Keratinocyte (primary cell): ENCODE results near the gene HOXA10. TPM values are rescaled to one million over a fixed set of nuclear protein-coding genes. Genes with fewer than 3 reads are reported as not detected.

Experiments used
- DNase-seq: peaks from one replicate; pipeline ENCODE4 v3.0.0-alpha.2; 2011; ENCODE audit warnings: low read depth, missing footprints, low spot score
- FAIRE-seq: peaks from 2 replicates; lab custom pipeline; 2011; peaks lifted over from hg19 to GRCh38; lab: Jason Lieb, UNC
- H2AFZ ChIP-seq: 2 replicates; pipeline ENCODE4 v1.6.0; 2012; ENCODE audit warnings: low read length, control low read depth, inconsistent platforms; ENCODE audit not compliant: control insufficient read depth
- H3K27ac ChIP-seq: 2 replicates; pipeline ENCODE4 v1.5.1; 2011; ENCODE audit warnings: low read length; ENCODE audit not compliant: control insufficient read depth, insufficient read depth
- H3K27me3 ChIP-seq: 3 replicates; pipeline ENCODE4 v1.6.0; 2011; ENCODE audit warnings: low read length; ENCODE audit not compliant: control insufficient read depth, insufficient read depth; ENCODE audit errors: extremely low read depth
- H3K36me3 ChIP-seq, 2 experiments: 2 replicates in 1 of 2; 3 replicates in 1 of 2; pipeline ENCODE4 v1.5.1; 2011; ENCODE audit warnings: low read length in 2 of 2, mild to moderate bottlenecking in 1 of 2; ENCODE audit not compliant: control insufficient read depth in 2 of 2, insufficient read depth in 2 of 2; ENCODE audit errors: extremely low read depth in 1 of 2
- H3K4me1 ChIP-seq: 3 replicates; pipeline ENCODE4 v1.5.1; 2011; ENCODE audit warnings: low read length; ENCODE audit not compliant: control insufficient read depth, insufficient read depth; ENCODE audit errors: extremely low read depth
- H3K4me2 ChIP-seq: 3 replicates; pipeline ENCODE4 v1.6.0; 2011; ENCODE audit warnings: low read depth, low read length; ENCODE audit not compliant: control insufficient read depth, insufficient read depth; ENCODE audit errors: extremely low read depth
- H3K4me3 ChIP-seq, 3 experiments: fragments of 200-600 bp in 1 of 3; sonication (generic) in 1 of 3; 2 replicates in 2 of 3; 3 replicates in 1 of 3; pipeline ENCODE4 v1.5.1; 2011 to 2016; ENCODE audit warnings: low read length in 3 of 3, mild to moderate bottlenecking in 3 of 3, control low read depth in 2 of 3, inconsistent platforms in 1 of 3, low read depth in 1 of 3, mixed read lengths in 1 of 3, mixed run types in 1 of 3, moderate library complexity in 1 of 3; ENCODE audit not compliant: control insufficient read depth in 2 of 3, insufficient read depth in 2 of 3; ENCODE audit errors: extremely low read depth in 1 of 3
- H3K79me2 ChIP-seq: 2 replicates; pipeline ENCODE4 v1.6.0; 2012; ENCODE audit warnings: low read length; ENCODE audit not compliant: control insufficient read depth, insufficient read depth
- H3K9ac ChIP-seq: 3 replicates; pipeline ENCODE4 v1.6.0; 2011; ENCODE audit warnings: low read length; ENCODE audit not compliant: control insufficient read depth, insufficient read depth; ENCODE audit errors: extremely low read depth
- H3K9me1 ChIP-seq: 3 replicates; pipeline ENCODE4 v1.6.0; 2011; ENCODE audit warnings: low read length; ENCODE audit not compliant: control insufficient read depth, insufficient read depth; ENCODE audit errors: extremely low read depth
- H3K9me3 ChIP-seq: 2 replicates; pipeline ENCODE4 v1.5.1; 2012; ENCODE audit warnings: low read depth, low read length; ENCODE audit not compliant: control insufficient read depth
- H4K20me1 ChIP-seq: 3 replicates; pipeline ENCODE4 v1.6.0; 2011; ENCODE audit warnings: low read length; ENCODE audit not compliant: control insufficient read depth, insufficient read depth; ENCODE audit errors: extremely low read depth
- EZH2 ChIP-seq: IDR thresholded peaks from one replicate; pipeline ENCODE4 v1.6.1; 2012; ENCODE audit warnings: inconsistent platforms, mild to moderate bottlenecking, low read length, moderate library complexity
- dilution Hi-C: fragments of 300-500 bp; cut with MboI; formaldehyde crosslinking; loops from one replicate; pipeline ENCODE4 v1.7.0; 2020; ENCODE audit warnings: low sequenced_read_pairs; ENCODE audit not compliant: extremely low pct_ligation_motif_present
- polyA plus RNA-seq, 5 experiments: library from polyadenylated mRNA; depleted of rRNA in 3 of 5; stranded (reverse) in 3 of 5; stranded (forward) in 1 of 5; unstranded in 1 of 5; fragments of >200 nt; gene quantifications; 1 replicate in 1 of 5; 2 replicates in 3 of 5; 3 replicates in 1 of 5; pipeline versions ENCODE4 v1.2.1 to v1.2.3, GENCODE V29; 2011 to 2012; ENCODE audit warnings: missing spikeins in 2 of 5, low read depth in 1 of 5, low replicate concordance in 1 of 5
- TF ChIP-seq, protein P1 (sequence below), 3 experiments: IDR thresholded peaks in 1 of 3; conservative IDR thresholded peaks in 1 of 3; optimal IDR thresholded peaks in 1 of 3; 2 replicates in 2 of 3; 3 replicates in 1 of 3; pipeline versions ENCODE3 to v1.5.1; 2011; ENCODE audit warnings: low read length in 3 of 3, mild to moderate bottlenecking in 3 of 3, moderate library complexity in 2 of 3, control low read depth in 1 of 3, inconsistent platforms in 1 of 3; ENCODE audit not compliant: insufficient read depth in 2 of 3; ENCODE audit errors: extremely low read depth in 1 of 3

Gene HOXA10
- polyA plus RNA-seq, 1 donor (not counting 4 experiments of a cell fraction or from before 2014, with no cell fraction given) = 2.4 TPM

DNA sequence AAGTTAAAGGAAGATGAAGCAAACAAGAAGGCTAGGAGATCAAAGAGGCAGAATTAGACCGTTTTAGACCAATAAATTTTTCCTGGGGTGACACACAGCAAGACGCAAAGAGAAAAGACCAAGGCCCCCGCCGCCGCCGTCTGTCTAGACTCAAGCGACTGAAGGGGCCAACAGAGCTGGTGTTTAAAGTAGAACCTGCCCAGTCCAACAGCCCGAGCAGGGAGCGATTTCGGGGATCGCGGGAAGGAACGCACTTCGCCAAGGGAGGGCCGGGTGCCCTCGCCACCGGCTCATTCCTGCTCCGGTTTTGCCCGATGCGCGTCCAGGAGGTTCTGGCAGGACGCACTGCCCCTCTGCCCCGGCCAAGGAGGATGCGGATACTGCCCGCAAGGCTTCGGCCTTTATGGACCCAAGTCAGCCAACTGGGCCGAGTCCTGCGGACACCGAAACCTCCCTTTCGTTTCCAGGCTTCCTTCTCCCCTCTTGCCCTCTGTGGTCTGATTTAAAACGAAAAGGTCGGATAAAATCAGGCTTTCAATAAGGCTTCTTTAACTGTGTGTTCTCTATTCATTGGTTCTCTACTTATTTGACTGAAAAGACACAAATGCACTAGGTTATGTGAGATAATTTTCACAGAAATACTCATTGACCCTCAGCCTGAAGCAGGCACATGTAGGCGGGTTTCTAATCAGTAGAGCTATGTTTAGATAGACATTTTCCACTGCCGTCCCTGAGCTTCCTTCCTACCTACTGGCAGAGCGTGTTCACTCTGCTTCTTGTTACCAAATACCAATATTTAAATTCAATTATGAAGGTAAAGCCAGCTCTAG lies 15.5 kb downstream of the HOXA10 start:
- H3K4me1 ChIP-seq = peaks cover 62% of the 10 kb centered on the region
- dilution Hi-C loops = no loop called here
- peak overlapping the region; percentile 55 to 94 (median 80) for H3K4me3 ChIP-seq
- peak overlapping the region; percentile 87 for H2AFZ ChIP-seq
- H3K4me2 ChIP-seq = peak overlapping the region; percentile 98
- H3K9me3 ChIP-seq = no peaks in the 10 kb centered on the region
- H3K79me2 ChIP-seq = peaks cover 48% of the 10 kb centered on the region
- no peaks in the 10 kb centered on the region for H4K20me1 ChIP-seq
- no peaks in the 10 kb centered on the region for H3K9me1 ChIP-seq
- peak overlapping the region; percentile 90 for H3K9ac ChIP-seq
- H3K27me3 ChIP-seq = no peaks in the 10 kb centered on the region
- H3K27ac ChIP-seq = peak overlapping the region; percentile 87
- TF ChIP-seq, protein P1, sequence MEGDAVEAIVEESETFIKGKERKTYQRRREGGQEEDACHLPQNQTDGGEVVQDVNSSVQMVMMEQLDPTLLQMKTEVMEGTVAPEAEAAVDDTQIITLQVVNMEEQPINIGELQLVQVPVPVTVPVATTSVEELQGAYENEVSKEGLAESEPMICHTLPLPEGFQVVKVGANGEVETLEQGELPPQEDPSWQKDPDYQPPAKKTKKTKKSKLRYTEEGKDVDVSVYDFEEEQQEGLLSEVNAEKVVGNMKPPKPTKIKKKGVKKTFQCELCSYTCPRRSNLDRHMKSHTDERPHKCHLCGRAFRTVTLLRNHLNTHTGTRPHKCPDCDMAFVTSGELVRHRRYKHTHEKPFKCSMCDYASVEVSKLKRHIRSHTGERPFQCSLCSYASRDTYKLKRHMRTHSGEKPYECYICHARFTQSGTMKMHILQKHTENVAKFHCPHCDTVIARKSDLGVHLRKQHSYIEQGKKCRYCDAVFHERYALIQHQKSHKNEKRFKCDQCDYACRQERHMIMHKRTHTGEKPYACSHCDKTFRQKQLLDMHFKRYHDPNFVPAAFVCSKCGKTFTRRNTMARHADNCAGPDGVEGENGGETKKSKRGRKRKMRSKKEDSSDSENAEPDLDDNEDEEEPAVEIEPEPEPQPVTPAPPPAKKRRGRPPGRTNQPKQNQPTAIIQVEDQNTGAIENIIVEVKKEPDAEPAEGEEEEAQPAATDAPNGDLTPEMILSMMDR (optimal IDR thresholded peaks at IDR 0.05 in 1 of 3, IDR thresholded peaks at IDR 0.05 in 1 of 3, conservative IDR thresholded peaks at IDR 0.05 in 1 of 3; ENCODE audit: extremely low read depth in 1 of 3, insufficient read depth in 2 of 3, low read length in 3 of 3) = no peak
- TF ChIP-seq EZH2 = no peak
- no peak for FAIRE-seq
- DNase-seq = no peak
- peaks cover 1 to 4% of the 10 kb centered on the region in 2 experiments for H3K36me3 ChIP-seq

GRCh38 chr7:27157702-27158431 lies 16.3 kb downstream of the HOXA10 start:
- dilution Hi-C loops = no loop called here
- peak overlapping the region; percentile 87 for H3K27ac ChIP-seq
- peak overlapping the region; percentile 87 for H2AFZ ChIP-seq
- no peaks in the 10 kb centered on the region for H3K36me3 ChIP-seq
- FAIRE-seq (no peak), DNase-seq (no peak)
- H3K27me3 ChIP-seq = no peaks in the 10 kb centered on the region
- peaks cover 69% of the 10 kb centered on the region for H3K4me1 ChIP-seq
- H4K20me1 ChIP-seq = no peaks in the 10 kb centered on the region
- peak overlapping the region; percentile 98 for H3K4me2 ChIP-seq
- H3K9me3 ChIP-seq = no peaks in the 10 kb centered on the region
- H3K9ac ChIP-seq = peak overlapping the region; percentile 90
- H3K79me2 ChIP-seq = peaks cover 45% of the 10 kb centered on the region
- no peaks in the 10 kb centered on the region for H3K9me1 ChIP-seq
- TF ChIP-seq EZH2 = no peak
- TF ChIP-seq, protein P1 (optimal IDR thresholded peaks at IDR 0.05 in 1 of 3, IDR thresholded peaks at IDR 0.05 in 1 of 3, conservative IDR thresholded peaks at IDR 0.05 in 1 of 3; ENCODE audit: extremely low read depth in 1 of 3, insufficient read depth in 2 of 3, low read length in 3 of 3) = no peak
- peak overlapping the region; percentile 55 to 94 (median 80) for H3K4me3 ChIP-seq
